SK-N-SH treated with all-trans-retinoic acid at 6 μM for 48 hours (cell line): Measurements from ENCODE around the gene PHLDA1.

Experiments used
- ATAC-seq: fragments of 200-7000 bp; cut with Tn5 transposase; 3 replicates; pipeline ENCODE4 v1.9.1; 2020; ENCODE audit warnings: mild to moderate bottlenecking, moderate library complexity
- ARNTL ChIP-seq: fragments of 450-650 bp; formaldehyde crosslinking; IDR thresholded peaks from 2 replicates; pipeline ENCODE4 v1.5.0; 2020; ENCODE audit warnings: low read depth, mild to moderate bottlenecking, moderate library complexity, borderline replicate concordance
- BACH2 ChIP-seq: fragments of 250-450 bp; sonication (Bioruptor Pico); IDR thresholded peaks from 2 replicates; pipeline ENCODE4 v1.9.0; 2021; ENCODE audit warnings: mild to moderate bottlenecking, borderline replicate concordance
- CSDC2 ChIP-seq: fragments of 250-450 bp; sonication (Bioruptor Pico); IDR thresholded peaks from 2 replicates; pipeline ENCODE4 v1.5.0; 2020; ENCODE audit warnings: mild to moderate bottlenecking, moderate library complexity
- ESRRG ChIP-seq: fragments of 250-450 bp; sonication (Bioruptor Pico); IDR thresholded peaks from 2 replicates; pipeline ENCODE4 v1.6.1; 2021; ENCODE audit warnings: mild to moderate bottlenecking
- GLIS3 ChIP-seq: fragments of 250-450 bp; sonication (Bioruptor Pico); IDR thresholded peaks from 2 replicates; pipeline ENCODE4 v1.5.0; 2020; ENCODE audit warnings: mild to moderate bottlenecking, moderate library complexity
- ISL1 ChIP-seq: fragments of 250-450 bp; sonication (Bioruptor Pico); IDR thresholded peaks from 2 replicates; pipeline ENCODE4 v2.1.2; 2022; ENCODE audit warnings: mild to moderate bottlenecking, moderate library complexity
- OSR1 ChIP-seq: fragments of 250-450 bp; sonication (Bioruptor Pico); IDR thresholded peaks from 2 replicates; pipeline ENCODE4 v1.8.0; 2022; ENCODE audit warnings: moderate library complexity, mild to moderate bottlenecking, inconsistent platforms
- PPARA ChIP-seq: fragments of 250-450 bp; sonication (Bioruptor Pico); IDR thresholded peaks from 2 replicates; pipeline ENCODE4 v1.5.0; 2020; ENCODE audit warnings: mild to moderate bottlenecking, borderline replicate concordance
- TCF4 ChIP-seq: fragments of 250-450 bp; sonication (Bioruptor Pico); IDR thresholded peaks from 2 replicates; pipeline ENCODE4 v1.8.0; 2021; ENCODE audit warnings: mild to moderate bottlenecking, moderate library complexity, borderline replicate concordance
- ZC3H10 ChIP-seq: fragments of 250-450 bp; sonication (Bioruptor Pico); IDR thresholded peaks from 2 replicates; pipeline ENCODE4 v1.5.1; 2021; ENCODE audit warnings: mild to moderate bottlenecking, moderate library complexity
- ZFP3 ChIP-seq: fragments of 250-450 bp; sonication (Bioruptor Pico); IDR thresholded peaks from 2 replicates; pipeline ENCODE4 v1.5.0; 2020; ENCODE audit warnings: mild to moderate bottlenecking, moderate library complexity
- ZFP30 ChIP-seq: fragments of 450-650 bp; formaldehyde crosslinking; IDR thresholded peaks from 2 replicates; pipeline ENCODE4 v1.5.0; 2022; ENCODE audit warnings: mild to moderate bottlenecking, moderate library complexity
- ZNF565 ChIP-seq: fragments of 450-650 bp; formaldehyde crosslinking; conservative IDR thresholded peaks from 2 replicates; pipeline ENCODE4 v1.5.0; 2020; ENCODE audit warnings: low read depth, mild to moderate bottlenecking, moderate library complexity
- ZNF70 ChIP-seq: fragments of 450-650 bp; formaldehyde crosslinking; IDR thresholded peaks from 2 replicates; pipeline ENCODE4 v1.5.0; 2020; ENCODE audit warnings: mild to moderate bottlenecking, moderate library complexity
- ZNF8 ChIP-seq: fragments of 450-650 bp; formaldehyde crosslinking; IDR thresholded peaks from 2 replicates; pipeline ENCODE4 v1.5.0; 2020; ENCODE audit warnings: mild to moderate bottlenecking, moderate library complexity
- TF ChIP-seq, protein P1 (sequence below): fragments of 250-450 bp; sonication (Bioruptor Pico); IDR thresholded peaks from 2 replicates; pipeline ENCODE4 v1.8.0; 2021; ENCODE audit warnings: low read depth, mild to moderate bottlenecking, moderate library complexity, borderline replicate concordance
- TF ChIP-seq, protein P2 (sequence below): fragments of 250-450 bp; sonication (Bioruptor Pico); IDR thresholded peaks from 2 replicates; pipeline ENCODE4 v1.8.0; 2020; ENCODE audit warnings: mild to moderate bottlenecking, moderate library complexity, borderline replicate concordance
- TF ChIP-seq, protein P3 (sequence below): fragments of 250-450 bp; sonication (Bioruptor Pico); IDR thresholded peaks from 2 replicates; pipeline ENCODE4 v1.5.1; 2020; ENCODE audit warnings: low read depth, mild to moderate bottlenecking, moderate library complexity
- TF ChIP-seq, protein P4 (sequence below): fragments of 250-450 bp; sonication (Bioruptor Pico); IDR thresholded peaks from 2 replicates; pipeline ENCODE4 v1.5.1; 2021; ENCODE audit warnings: mild to moderate bottlenecking, moderate library complexity

Gene PHLDA1

DNA sequence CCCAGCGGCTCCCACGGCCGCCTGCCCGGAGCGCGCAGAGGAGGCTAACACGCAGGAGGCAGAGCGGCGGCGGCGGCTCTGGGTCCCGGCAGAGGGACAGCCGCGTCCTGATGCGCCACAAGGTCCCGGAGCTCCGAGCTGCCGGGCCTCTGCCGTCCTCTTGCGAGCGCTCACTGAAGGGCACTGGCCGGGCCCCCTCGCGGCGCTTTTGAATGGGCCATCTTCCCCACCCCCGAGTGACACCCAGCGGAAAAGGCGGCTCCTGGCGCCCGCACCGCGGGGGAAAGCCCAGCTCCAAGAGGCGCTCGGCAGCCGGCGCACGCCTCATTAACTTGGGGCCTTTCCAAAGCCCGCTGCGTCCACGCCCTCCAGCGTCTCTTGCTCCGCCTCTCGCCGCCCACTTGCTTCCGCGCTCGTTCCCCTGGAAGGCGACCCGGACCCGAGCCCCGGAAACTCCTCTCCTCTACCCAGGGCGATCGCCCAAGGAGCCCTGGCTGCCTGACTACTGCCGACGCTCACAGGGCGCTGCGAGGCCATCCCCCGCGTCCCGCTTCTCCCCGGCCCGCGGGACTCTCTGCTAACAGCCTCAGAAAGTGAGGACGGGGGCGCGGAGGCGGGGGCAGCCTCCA, at the start of gene PHLDA1:
Gene PHLDA1 (minus strand): TSS at position 363 of the 629 bp plus-strand sequence.
- ATAC-seq, result peak; percentile 84
- no peak for TF ChIP-seq OSR1 (CRISPR knock-in tag)
- TF ChIP-seq ZNF8 (CRISPR knock-in tag), result no peak
- TF ChIP-seq, protein P1, sequence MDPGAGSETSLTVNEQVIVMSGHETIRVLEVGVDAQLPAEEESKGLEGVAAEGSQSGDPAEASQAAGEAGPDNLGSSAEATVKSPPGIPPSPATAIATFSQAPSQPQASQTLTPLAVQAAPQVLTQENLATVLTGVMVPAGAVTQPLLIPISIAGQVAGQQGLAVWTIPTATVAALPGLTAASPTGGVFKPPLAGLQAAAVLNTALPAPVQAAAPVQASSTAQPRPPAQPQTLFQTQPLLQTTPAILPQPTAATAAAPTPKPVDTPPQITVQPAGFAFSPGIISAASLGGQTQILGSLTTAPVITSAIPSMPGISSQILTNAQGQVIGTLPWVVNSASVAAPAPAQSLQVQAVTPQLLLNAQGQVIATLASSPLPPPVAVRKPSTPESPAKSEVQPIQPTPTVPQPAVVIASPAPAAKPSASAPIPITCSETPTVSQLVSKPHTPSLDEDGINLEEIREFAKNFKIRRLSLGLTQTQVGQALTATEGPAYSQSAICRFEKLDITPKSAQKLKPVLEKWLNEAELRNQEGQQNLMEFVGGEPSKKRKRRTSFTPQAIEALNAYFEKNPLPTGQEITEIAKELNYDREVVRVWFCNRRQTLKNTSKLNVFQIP (CRISPR knock-in tag), result no peak
- no peak for TF ChIP-seq PPARA (CRISPR knock-in tag)
- no peak for TF ChIP-seq ESRRG (CRISPR knock-in tag)

DNA sequence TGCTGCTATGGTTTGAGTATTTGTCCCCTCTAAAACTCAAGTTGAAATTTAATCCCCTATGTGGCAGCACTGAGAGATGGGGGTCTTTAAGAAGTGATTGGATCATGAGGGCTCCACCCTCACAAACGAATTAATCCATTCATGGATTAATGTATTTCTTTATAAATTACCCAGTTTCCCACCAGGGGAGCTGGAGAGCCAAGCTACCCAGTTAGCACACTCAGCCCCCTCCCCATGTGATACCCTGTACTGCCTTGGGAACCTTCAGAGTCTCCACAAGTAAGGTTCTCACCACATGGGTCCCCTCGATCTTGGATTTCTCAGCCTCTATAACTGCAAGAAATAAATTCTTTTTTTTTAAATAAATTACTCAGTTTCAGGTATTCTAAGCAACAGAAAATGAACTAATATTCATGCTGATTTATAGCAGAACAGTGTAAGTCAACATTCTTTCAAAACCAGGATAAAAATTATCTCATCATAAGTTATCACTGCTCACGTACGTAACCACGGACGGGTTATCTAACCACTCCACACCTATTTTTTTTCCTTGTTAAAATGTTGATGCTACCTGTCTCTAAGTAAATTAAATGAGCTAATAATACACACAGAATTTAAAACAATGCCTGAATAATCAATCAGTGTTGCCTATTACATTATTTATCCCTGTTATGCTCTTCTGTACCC, 49.3 kb upstream of the PHLDA1 start:
- no peak for TF ChIP-seq ZFP3
- TF ChIP-seq BACH2 (CRISPR knock-in tag), result no peak
- no peak for TF ChIP-seq GLIS3
- TF ChIP-seq ARNTL (CRISPR knock-in tag), result no peak
- TF ChIP-seq PPARA (CRISPR knock-in tag), result no peak
- TF ChIP-seq ESRRG (CRISPR knock-in tag), result no peak
- TF ChIP-seq ZNF70 (CRISPR knock-in tag), result no peak
- TF ChIP-seq TCF4 (CRISPR knock-in tag), result no peak
- TF ChIP-seq, protein P1 (CRISPR knock-in tag), result no peak
- TF ChIP-seq, protein P2, sequence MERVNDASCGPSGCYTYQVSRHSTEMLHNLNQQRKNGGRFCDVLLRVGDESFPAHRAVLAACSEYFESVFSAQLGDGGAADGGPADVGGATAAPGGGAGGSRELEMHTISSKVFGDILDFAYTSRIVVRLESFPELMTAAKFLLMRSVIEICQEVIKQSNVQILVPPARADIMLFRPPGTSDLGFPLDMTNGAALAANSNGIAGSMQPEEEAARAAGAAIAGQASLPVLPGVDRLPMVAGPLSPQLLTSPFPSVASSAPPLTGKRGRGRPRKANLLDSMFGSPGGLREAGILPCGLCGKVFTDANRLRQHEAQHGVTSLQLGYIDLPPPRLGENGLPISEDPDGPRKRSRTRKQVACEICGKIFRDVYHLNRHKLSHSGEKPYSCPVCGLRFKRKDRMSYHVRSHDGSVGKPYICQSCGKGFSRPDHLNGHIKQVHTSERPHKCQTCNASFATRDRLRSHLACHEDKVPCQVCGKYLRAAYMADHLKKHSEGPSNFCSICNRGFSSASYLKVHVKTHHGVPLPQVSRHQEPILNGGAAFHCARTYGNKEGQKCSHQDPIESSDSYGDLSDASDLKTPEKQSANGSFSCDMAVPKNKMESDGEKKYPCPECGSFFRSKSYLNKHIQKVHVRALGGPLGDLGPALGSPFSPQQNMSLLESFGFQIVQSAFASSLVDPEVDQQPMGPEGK (CRISPR knock-in tag), result no peak
- TF ChIP-seq ZC3H10 (CRISPR knock-in tag), result no peak
- TF ChIP-seq OSR1 (CRISPR knock-in tag), result no peak
- TF ChIP-seq, protein P3, sequence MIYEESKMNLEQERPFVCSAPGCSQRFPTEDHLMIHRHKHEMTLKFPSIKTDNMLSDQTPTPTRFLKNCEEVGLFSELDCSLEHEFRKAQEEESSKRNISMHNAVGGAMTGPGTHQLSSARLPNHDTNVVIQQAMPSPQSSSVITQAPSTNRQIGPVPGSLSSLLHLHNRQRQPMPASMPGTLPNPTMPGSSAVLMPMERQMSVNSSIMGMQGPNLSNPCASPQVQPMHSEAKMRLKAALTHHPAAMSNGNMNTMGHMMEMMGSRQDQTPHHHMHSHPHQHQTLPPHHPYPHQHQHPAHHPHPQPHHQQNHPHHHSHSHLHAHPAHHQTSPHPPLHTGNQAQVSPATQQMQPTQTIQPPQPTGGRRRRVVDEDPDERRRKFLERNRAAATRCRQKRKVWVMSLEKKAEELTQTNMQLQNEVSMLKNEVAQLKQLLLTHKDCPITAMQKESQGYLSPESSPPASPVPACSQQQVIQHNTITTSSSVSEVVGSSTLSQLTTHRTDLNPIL (CRISPR knock-in tag), result no peak
- no peak for TF ChIP-seq CSDC2 (CRISPR knock-in tag)
- no peak for TF ChIP-seq ISL1
- TF ChIP-seq, protein P4, sequence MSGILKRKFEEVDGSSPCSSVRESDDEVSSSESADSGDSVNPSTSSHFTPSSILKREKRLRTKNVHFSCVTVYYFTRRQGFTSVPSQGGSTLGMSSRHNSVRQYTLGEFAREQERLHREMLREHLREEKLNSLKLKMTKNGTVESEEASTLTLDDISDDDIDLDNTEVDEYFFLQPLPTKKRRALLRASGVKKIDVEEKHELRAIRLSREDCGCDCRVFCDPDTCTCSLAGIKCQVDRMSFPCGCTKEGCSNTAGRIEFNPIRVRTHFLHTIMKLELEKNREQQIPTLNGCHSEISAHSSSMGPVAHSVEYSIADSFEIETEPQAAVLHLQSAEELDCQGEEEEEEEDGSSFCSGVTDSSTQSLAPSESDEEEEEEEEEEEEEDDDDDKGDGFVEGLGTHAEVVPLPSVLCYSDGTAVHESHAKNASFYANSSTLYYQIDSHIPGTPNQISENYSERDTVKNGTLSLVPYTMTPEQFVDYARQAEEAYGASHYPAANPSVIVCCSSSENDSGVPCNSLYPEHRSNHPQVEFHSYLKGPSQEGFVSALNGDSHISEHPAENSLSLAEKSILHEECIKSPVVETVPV (CRISPR knock-in tag), result no peak
- no peak for ATAC-seq

DNA sequence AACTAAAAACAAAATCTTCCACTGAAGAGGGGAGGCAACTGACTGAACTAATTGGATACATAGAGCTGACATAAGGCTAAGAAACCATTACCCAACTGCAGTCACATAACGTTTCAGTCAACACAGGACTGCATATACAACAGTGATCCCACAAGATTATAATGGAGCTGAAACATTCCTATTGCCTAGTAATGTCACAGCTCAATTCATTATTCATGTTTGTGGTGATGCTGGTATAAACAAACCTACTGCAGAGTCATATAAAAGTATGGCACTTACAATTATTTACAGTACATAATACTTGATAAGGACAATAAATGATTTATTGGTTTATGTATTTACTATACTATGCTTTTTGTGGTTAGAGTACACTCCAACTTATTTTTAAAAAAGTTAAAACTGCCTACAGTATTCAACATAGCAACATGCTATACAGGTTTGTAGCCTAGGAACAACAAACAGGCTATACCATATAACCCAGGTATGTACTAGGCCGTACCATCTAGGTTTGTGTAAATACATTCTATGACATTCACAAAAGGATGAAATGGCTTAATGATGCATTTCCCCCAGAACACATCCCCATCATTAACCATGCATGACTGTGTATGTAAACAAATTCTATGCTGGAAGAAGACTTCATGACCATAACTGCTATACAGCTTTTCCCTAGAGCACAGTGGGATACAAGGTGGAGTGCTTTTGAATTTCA, 48.6 kb upstream of the PHLDA1 start:
- no peak for ATAC-seq
- TF ChIP-seq PPARA (CRISPR knock-in tag) (no peak), ARNTL (CRISPR knock-in tag) (no peak), ZFP30 (no peak), ZNF70 (CRISPR knock-in tag) (no peak), BACH2 (CRISPR knock-in tag) (no peak), ZNF565 (CRISPR knock-in tag) (no peak)
- TF ChIP-seq, protein P2 (CRISPR knock-in tag), result no peak
- TF ChIP-seq, all 23 proteins: peak for 0
